Chondrocyte (in vitro differentiated cells): Measurements from ENCODE around the gene CHD9NB. TPM values are rescaled to one million over a fixed set of nuclear protein-coding genes. Genes with fewer than 3 reads are reported as not detected.

ENCODE experiments used
- DNase-seq: peaks from one replicate; pipeline ENCODE4 v3.0.0; 2021; ENCODE audit warnings: mixed read lengths, low spot score
- H3K27ac Mint-ChIP-seq: one replicate; pipeline ENCODE4 v1.8.0; 2021; ENCODE audit warnings: mild to moderate bottlenecking, moderate library complexity, mixed read lengths; ENCODE audit not compliant: unreplicated experiment
- H3K27me3 Mint-ChIP-seq: 2 replicates; pipeline ENCODE4 v1.8.0; 2021; ENCODE audit warnings: low read depth, mixed read lengths
- H3K36me3 Mint-ChIP-seq: 2 replicates; pipeline ENCODE4 v1.8.0; 2021; ENCODE audit warnings: low read depth, mixed read lengths
- H3K4me1 Mint-ChIP-seq: 2 replicates; pipeline ENCODE4 v1.8.0; 2021; ENCODE audit warnings: low read depth, mild to moderate bottlenecking, mixed read lengths
- H3K4me3 Mint-ChIP-seq: one replicate; pipeline ENCODE4 v1.8.0; 2021; ENCODE audit warnings: mild to moderate bottlenecking, moderate library complexity, mixed read lengths; ENCODE audit not compliant: unreplicated experiment
- H3K9me3 Mint-ChIP-seq: 2 replicates; pipeline ENCODE4 v1.8.0; 2021; ENCODE audit warnings: low read depth, mixed read lengths
- total RNA-seq: library from RNA; stranded (reverse); gene quantifications from 3 replicates; pipeline ENCODE4 v1.2.1, GENCODE V29; 2021
- TF ChIP-seq, protein P1 (sequence below): fragments of 200-600 bp; sonication (generic); IDR thresholded peaks from 2 replicates; pipeline ENCODE4 v1.5.0; 2021; ENCODE audit warnings: antibody characterized with exemption, mild to moderate bottlenecking, moderate library complexity

CHD9NB gene
- total RNA-seq, 1 donor from 2014 or later = 0.85 TPM

DNA sequence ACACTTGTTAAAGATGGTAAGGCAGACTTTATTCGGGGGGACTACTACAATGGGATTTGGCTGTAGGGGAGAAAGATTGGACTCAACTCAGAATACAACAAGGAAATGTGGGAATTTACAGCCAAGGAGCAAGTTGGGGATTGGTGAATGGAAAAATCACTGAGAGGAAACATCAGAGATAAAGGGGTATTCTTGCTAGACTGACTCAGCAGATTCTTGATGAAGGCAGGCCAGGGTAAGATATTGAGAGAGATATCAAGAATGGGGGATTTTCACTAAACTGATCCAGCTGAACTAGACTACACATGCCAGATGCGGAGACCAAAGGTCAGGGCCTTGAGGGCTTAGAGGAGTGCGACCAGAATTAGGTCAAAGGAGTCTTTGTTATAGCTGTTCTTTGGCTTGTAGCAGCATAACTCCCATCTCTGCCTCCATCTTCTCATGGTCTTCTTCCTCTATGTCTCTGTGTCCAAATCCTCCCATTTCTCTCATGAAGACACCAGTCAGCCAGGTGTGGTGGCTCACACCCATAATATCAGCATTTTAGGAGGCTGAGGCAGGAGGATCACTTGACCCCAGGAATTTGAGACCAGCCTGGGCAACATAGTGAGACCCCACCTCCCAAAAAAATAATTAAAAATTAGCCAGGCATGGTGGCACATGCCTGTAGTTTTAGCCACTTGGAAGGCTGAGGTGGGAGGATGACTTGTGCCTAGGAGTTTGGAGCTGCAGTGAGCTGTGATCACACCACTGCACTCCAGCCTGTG is 17.3 kb downstream of the CHD9NB start:
- no peak overlapping the region for H3K27ac Mint-ChIP-seq
- H3K36me3 Mint-ChIP-seq = no peaks in the 10 kb centered on the region
- peaks cover 3% of the 10 kb centered on the region for H3K4me1 Mint-ChIP-seq
- no peaks in the 10 kb centered on the region for H3K27me3 Mint-ChIP-seq
- no peak overlapping the region for H3K4me3 Mint-ChIP-seq
- no peaks in the 10 kb centered on the region for H3K9me3 Mint-ChIP-seq
- no peak for DNase-seq
- TF ChIP-seq, protein P1, sequence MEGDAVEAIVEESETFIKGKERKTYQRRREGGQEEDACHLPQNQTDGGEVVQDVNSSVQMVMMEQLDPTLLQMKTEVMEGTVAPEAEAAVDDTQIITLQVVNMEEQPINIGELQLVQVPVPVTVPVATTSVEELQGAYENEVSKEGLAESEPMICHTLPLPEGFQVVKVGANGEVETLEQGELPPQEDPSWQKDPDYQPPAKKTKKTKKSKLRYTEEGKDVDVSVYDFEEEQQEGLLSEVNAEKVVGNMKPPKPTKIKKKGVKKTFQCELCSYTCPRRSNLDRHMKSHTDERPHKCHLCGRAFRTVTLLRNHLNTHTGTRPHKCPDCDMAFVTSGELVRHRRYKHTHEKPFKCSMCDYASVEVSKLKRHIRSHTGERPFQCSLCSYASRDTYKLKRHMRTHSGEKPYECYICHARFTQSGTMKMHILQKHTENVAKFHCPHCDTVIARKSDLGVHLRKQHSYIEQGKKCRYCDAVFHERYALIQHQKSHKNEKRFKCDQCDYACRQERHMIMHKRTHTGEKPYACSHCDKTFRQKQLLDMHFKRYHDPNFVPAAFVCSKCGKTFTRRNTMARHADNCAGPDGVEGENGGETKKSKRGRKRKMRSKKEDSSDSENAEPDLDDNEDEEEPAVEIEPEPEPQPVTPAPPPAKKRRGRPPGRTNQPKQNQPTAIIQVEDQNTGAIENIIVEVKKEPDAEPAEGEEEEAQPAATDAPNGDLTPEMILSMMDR = no peak

DNA sequence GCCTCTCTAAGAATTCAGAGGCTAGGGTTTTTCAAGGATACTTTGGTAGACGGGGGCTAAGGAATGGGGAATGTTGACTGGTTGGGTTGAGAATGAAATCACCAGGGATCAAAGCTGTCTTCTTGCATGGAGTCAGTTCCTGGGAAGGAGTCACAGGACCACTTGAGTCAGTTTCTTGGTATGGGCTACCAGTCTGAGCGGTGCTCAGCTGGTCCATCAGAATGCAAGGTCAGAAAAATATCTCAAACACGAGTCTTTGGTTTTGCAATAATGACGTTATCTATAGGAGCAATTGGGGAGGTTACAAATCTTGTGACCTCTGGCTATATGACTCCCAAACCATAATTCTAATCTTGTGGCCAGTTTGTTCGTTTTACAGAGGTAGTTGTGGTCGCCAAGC is 18.4 kb downstream of the CHD9NB start:
- Mint-ChIP-seq H3K27ac (no peak overlapping the region), H3K4me1 (peaks cover 3% of the 10 kb centered on the region)

DNA sequence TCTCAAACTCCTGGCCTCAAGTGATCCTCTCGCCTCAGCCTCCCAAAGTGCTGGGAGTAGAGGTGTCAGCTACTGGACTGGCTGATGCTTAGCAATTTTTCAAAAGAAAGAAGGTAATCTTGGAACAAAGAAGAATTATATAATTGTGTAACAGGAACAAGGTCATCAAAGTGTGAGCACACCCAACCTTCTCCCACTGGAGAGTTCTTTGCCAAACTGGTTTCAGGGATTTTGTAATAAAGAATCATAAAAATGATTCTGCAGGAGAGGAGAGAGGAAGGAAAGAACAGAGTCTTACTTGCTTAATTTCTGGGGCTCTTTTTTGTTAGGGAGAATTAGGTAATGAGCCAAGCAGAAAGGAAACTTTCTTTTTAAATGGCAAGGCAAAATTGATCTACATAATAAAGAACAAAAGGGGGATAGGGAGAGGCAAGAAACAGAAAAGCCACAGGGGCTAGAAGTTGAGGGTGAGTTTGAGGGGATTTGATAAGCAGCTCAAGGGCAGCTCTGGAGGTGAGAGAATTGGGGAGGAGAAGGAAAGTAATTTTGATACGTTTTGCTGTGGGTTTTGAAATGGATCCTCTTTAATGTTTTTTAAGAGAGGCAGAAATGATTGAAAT is 21.3 kb downstream of the CHD9NB start:
- no peaks in the 10 kb centered on the region for H3K27me3 Mint-ChIP-seq
- no peak for DNase-seq
- TF ChIP-seq, protein P1 = no peak
- peaks cover 3% of the 10 kb centered on the region for H3K4me1 Mint-ChIP-seq
- H3K4me3 Mint-ChIP-seq = no peak overlapping the region
- no peaks in the 10 kb centered on the region for H3K9me3 Mint-ChIP-seq
- H3K27ac Mint-ChIP-seq = no peak overlapping the region
- H3K36me3 Mint-ChIP-seq = no peaks in the 10 kb centered on the region

More for the DNA sequence above, 18.4 kb downstream of the CHD9NB start:
- Mint-ChIP-seq H3K4me3 (no peak overlapping the region), H3K36me3 (no peaks in the 10 kb centered on the region), H3K9me3 (no peaks in the 10 kb centered on the region), H3K27me3 (no peaks in the 10 kb centered on the region)
- TF ChIP-seq, protein P1 = no peak
- no peak for DNase-seq

DNA sequence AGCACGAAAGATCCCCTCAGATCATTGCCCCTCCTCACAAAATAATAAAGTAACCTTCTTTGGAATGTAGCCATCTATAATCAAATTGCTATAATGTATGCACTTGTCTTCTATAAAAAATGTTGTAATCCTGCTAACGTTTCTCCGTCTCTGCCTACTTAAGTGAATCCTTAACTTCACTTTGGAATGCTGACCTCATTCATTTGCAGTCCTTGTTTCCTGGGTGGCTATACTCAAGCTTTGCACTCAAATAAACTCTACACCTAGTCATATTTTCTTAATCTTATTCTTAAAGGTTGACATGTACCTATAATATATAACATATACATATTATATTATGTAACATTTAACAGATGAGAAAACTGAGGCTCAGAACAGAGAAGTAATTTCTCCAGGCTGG is 22.7 kb downstream of the CHD9NB start:
- H3K36me3 Mint-ChIP-seq = no peaks in the 10 kb centered on the region
- H3K27ac Mint-ChIP-seq = no peak overlapping the region
- H3K27me3 Mint-ChIP-seq = no peaks in the 10 kb centered on the region
- no peak for DNase-seq
- TF ChIP-seq, protein P1 = no peak
- H3K9me3 Mint-ChIP-seq = no peaks in the 10 kb centered on the region
- H3K4me3 Mint-ChIP-seq = no peak overlapping the region
- H3K4me1 Mint-ChIP-seq = peaks cover 3% of the 10 kb centered on the region

DNA sequence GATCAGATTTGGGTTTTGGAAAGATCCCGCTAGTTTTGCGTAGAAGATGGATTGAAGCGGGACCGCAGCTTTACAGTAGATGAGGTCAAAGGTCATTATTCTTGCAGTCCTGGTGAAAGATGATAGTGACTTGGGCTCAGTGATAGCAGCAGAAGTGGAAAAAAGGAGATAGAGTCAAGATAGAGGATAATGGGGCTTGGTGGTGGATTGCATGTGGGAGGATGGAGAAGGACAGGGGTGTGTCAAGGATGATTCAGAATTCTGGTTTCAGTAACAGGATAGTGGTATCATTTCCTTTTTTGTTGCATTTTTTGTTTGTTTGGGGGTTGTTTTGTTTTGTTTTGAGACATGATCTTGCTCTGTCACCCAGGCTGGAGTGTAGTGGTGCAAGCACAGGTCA is 28.7 kb downstream of the CHD9NB start:
- TF ChIP-seq, protein P1 = no peak
- H3K27ac Mint-ChIP-seq = no peak overlapping the region
- H3K36me3 Mint-ChIP-seq = no peaks in the 10 kb centered on the region
- no peaks in the 10 kb centered on the region for H3K9me3 Mint-ChIP-seq
- H3K4me1 Mint-ChIP-seq = no peaks in the 10 kb centered on the region
- no peaks in the 10 kb centered on the region for H3K27me3 Mint-ChIP-seq
- H3K4me3 Mint-ChIP-seq = no peak overlapping the region
- no peak for DNase-seq
